ENCODE results near the gene ARHGAP1. TPM values are rescaled to one million over a fixed set of nuclear protein-coding genes. Genes with fewer than 3 reads are reported as not detected.

Gene ARHGAP1
- total RNA-seq, 4 donors from 2014 or later, result 30.8 to 57.9 (median 47.7) TPM

GRCh38 chr11:46686886-46687795 is 13.3 kb downstream of the ARHGAP1 start:
- intact Hi-C loops (cut with DNase I), result no loop called here
- TF ChIP-seq CTCF (IDR thresholded peaks at IDR 0.05) (no peak), POLR2A (IDR thresholded peaks at IDR 0.05) (no peak)
- H3K36me3 ChIP-seq, result peaks cover 14 to 27% of the 10 kb centered on the region in 2 donors
- H3K9me3 ChIP-seq, result no peaks in the 10 kb centered on the region
- H3K4me3 ChIP-seq (replicated peaks in 1 of 3), result no peak overlapping the region
- WGBS, 2 donors, result 77 to 85% methylated on average over 14 to 15 of the region's 15 CpGs
- DNase-seq, result no peak
- H3K27ac ChIP-seq, result peak overlapping the region in 1 of 3 donors; percentile 34
- no peaks in the 10 kb centered on the region for H3K4me1 ChIP-seq
- no peaks in the 10 kb centered on the region for H3K27me3 ChIP-seq

- DNase-seq, result no peak
- WGBS, 2 donors, result 83 to 85% methylated on average over 3 of the region's 3 CpGs
- Histone ChIP-seq H3K9me3 (no peaks in the 10 kb centered on the region), H3K36me3 (peaks cover 40% of the 10 kb centered on the region in 2 donors), H3K27me3 (no peaks in the 10 kb centered on the region), H3K4me3 (replicated peaks in 1 of 3) (no peak overlapping the region), H3K4me1 (no peaks in the 10 kb centered on the region), H3K27ac (no peak overlapping the region)
- intact Hi-C loops (cut with DNase I), result no loop called here
- no peak for TF ChIP-seq CTCF (IDR thresholded peaks at IDR 0.05)
- TF ChIP-seq POLR2A (IDR thresholded peaks at IDR 0.05), result no peak
These were observed 16.1 kb downstream of the ARHGAP1 start for GRCh38 chr11:46684367-46684766.

GRCh38 chr11:46682773-46683752 is 17.4 kb downstream of the ARHGAP1 start:
- DNase-seq, result no peak

GRCh38 chr11:46681814-46682213 is 18.6 kb downstream of the ARHGAP1 start:
- Histone ChIP-seq H3K27me3 (no peaks in the 10 kb centered on the region), H3K27ac (no peak overlapping the region), H3K4me3 (replicated peaks in 1 of 3) (no peak overlapping the region), H3K36me3 (peaks cover 45 to 49% of the 10 kb centered on the region in 2 donors), H3K9me3 (no peaks in the 10 kb centered on the region), H3K4me1 (peaks cover 0 to under 1% of the 10 kb centered on the region in 2 donors)
- no peak for DNase-seq
- TF ChIP-seq CTCF (IDR thresholded peaks at IDR 0.05) (no peak), POLR2A (IDR thresholded peaks at IDR 0.05) (no peak)
- intact Hi-C loops (cut with DNase I), result no loop called here
- WGBS, 2 donors, result 94 to 96% methylated on average over 5 to 11 of the region's 11 CpGs

More at GRCh38 chr11:46682773-46683752, 17.4 kb downstream of the ARHGAP1 start:
- intact Hi-C loops (cut with DNase I), result no loop called here
- Histone ChIP-seq H3K4me1 (no peaks in the 10 kb centered on the region), H3K27me3 (no peaks in the 10 kb centered on the region), H3K9me3 (no peaks in the 10 kb centered on the region), H3K27ac (peak overlapping the region in 1 of 3 donors; percentile 33), H3K36me3 (peaks cover 53 to 54% of the 10 kb centered on the region in 2 donors), H3K4me3 (replicated peaks in 1 of 3) (no peak overlapping the region)
- 96 to 98% methylated on average over 11 of the region's 11 CpGs for WGBS, 2 donors
- TF ChIP-seq CTCF (IDR thresholded peaks at IDR 0.05), result no peak
- TF ChIP-seq POLR2A (IDR thresholded peaks at IDR 0.05), result no peak

All from thyroid gland (tissue), 4 donors.